Airway epithelial cell (primary cell): Measurements from ENCODE around the gene N4BP2L2. TPM values are rescaled to one million over a fixed set of nuclear protein-coding genes. Genes with fewer than 3 reads are reported as not detected.

Experiments
- total RNA-seq: library from RNA; depleted of rRNA; stranded (reverse); fragments of >200 nt; gene quantifications from 2 replicates; pipeline ENCODE4 v1.2.3, GENCODE V29; 2015

N4BP2L2 gene
- total RNA-seq: 20.8 and 26.0 TPM in 2 replicates

DNA sequence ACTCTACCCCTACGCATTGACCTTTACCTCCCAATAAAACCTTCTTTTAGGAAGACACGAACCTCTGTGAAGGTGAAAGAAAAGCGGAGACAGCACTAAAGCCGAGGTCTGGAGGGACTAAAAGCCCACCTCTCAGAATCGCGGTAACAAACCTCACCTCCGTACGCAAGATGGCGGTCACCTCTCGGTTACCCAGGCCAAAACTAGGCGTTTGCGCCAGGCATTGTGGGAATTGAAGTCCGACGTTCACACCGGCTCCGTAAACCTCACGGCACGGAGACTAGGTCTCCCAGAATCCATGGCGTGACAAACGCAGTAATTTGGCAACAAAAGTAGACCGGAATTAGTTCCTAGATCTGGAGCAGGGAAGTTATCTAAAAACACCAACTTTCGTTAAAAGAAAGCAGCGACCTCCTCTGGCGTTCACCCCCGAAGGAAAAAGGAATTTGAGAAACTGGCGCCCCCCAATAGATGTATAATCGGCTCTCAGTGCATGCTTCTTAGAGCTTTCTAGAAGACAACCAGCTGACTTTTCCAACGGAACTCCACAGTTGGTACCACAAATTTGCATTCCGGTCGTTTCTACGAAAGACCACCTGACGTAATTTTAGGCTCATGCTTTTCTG, at the start of gene N4BP2L2:
Gene N4BP2L2 (minus strand): TSS at position 175 of the 626 bp plus-strand sequence. CDS start 1,768 bp downstream, outside the sequence.

DNA sequence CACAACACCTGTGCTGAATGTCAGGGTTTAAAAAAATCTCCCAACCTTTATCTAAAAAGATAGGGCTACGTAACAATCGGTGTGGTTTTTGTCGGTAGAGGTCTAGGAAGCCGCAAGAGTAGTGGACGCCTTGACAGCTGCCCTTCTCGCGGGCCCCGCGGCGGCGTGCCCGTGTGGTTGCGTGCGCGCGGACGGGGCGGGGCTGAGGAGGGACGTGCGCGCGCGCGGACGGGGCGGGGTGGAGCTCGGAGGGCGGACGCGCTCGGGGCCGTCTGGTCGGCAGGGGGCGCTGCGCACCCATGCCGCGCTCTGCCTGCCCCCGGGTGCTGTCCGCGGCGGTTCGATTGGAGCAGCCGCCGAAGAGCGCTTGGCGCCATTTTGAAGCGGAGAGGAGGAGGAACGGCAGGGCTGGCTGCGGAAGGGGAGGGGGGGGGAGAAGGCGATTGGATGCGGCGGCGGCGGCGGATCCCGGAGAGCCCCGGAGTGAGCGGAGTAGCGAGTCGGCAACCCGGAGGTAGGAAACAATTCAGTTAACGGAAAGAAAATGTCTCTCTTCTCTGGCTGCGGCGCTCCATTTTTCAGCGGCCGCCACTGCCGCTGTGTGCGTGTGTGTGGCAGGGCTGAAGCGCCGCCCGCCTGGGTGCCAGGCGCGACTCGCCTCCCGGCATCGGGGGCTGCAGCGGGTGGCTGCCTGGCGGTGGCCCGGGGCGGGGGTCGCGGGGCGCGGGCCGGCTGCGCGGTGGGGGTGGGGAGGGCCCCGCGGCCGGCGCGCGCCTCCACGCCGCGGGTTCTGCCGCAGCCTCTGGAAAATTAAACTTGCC, 47.7 kb upstream of the N4BP2L2 start, which contains the start of gene PDS5B:
Gene PDS5B (plus strand): TSS at position 373 of the 821 bp plus-strand sequence. CDS start 62,321 bp downstream, outside the sequence.

DNA sequence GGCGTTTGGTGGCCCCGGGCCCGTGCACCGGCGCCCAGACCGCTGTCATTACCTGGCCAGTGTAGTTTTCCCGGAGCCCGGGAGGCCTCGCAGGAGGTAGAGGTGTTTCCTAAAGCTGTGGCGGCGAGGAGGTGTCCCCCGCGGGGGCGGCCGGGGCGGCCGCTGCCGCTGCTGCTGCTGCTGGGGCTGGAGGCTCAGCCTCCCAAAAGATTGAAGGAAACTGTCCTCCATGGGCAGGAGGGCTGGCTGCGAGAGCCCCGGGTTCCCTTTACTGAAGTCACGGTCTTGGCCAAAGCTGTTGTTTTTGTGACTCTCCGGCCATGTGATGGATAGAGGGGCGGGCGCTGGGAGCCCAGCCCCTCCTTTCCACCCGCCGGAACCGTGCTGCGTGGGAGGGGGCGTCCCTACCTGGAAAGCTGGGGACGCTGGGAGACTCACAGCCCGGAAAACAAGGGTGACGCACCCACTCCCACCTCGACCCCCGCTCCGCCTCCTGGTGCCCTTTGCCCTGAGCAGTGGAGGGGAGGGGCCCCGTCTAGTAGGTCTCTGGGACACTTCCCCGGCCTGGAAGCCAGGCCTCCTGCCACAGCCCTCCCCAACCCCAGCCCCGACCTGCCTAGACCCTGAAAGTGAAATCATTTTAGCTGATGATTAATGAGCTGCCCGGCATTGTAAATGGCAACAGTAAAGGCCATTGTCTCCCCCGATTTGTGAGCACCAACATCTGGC, 110.6 kb downstream of the N4BP2L2 start, which contains the start of gene N4BP2L1:
Gene N4BP2L1 (minus strand): TSS at position 279 of the 729 bp plus-strand sequence. CDS start 48 bp downstream, at position 231.

Other genes with a start within 250 kb of the N4BP2L2 start
- not detected in 2 replicates for gene ZAR1L, start 223.4 kb downstream of the N4BP2L2 start, total RNA-seq
- 3.2 and 9.5 TPM in 2 replicates for gene BRCA2, start 223.3 kb downstream of the N4BP2L2 start, total RNA-seq
- gene N4BP2L1, start 110.7 kb downstream of the N4BP2L2 start, total RNA-seq: 0.56 and 5.3 TPM in 2 replicates
- 9.7 and 15.2 TPM in 2 replicates for gene PDS5B, start 47.7 kb upstream of the N4BP2L2 start, total RNA-seq